Astrocyte (in vitro differentiated cells and primary cell): ENCODE results near the gene ICAM5. TPM values are rescaled to one million over a fixed set of nuclear protein-coding genes. Genes with fewer than 3 reads are reported as not detected.

Experiments used
- DNase-seq: peaks from one replicate; pipeline ENCODE4 v3.0.0-alpha.2; 2010; ENCODE audit warnings: low read depth
- FAIRE-seq: peaks from 2 replicates; lab custom pipeline; 2011; peaks lifted over from hg19 to GRCh38; lab: Jason Lieb, UNC
- H2AFZ ChIP-seq: 2 replicates; pipeline ENCODE4 v1.6.0; 2012; ENCODE audit warnings: low read depth, low read length, inconsistent platforms
- H3K27ac ChIP-seq: 2 replicates; pipeline ENCODE4 v1.5.1; 2011; ENCODE audit warnings: low read depth, low read length, inconsistent platforms
- H3K27me3 ChIP-seq: 2 replicates; pipeline ENCODE4 v1.6.0; 2011; ENCODE audit warnings: low read length, inconsistent platforms; ENCODE audit not compliant: insufficient read depth
- H3K36me3 ChIP-seq: 2 replicates; pipeline ENCODE4 v1.5.1; 2011; ENCODE audit warnings: low read length, inconsistent platforms; ENCODE audit not compliant: insufficient read depth
- H3K4me1 ChIP-seq: 2 replicates; pipeline ENCODE4 v1.5.1; 2011; ENCODE audit warnings: low read length, inconsistent platforms; ENCODE audit not compliant: insufficient read depth
- H3K4me2 ChIP-seq: 2 replicates; pipeline ENCODE4 v1.6.0; 2012; ENCODE audit warnings: low read length, inconsistent platforms
- H3K4me3 ChIP-seq: 2 replicates; pipeline ENCODE4 v1.5.1; 2011; ENCODE audit warnings: low read depth, mild to moderate bottlenecking, low read length, inconsistent platforms; ENCODE audit not compliant: insufficient read depth
- H3K79me2 ChIP-seq: 2 replicates; pipeline ENCODE4 v1.6.0; 2012; ENCODE audit warnings: mild to moderate bottlenecking, low read length, inconsistent platforms; ENCODE audit not compliant: insufficient read depth
- H3K9ac ChIP-seq: 2 replicates; pipeline ENCODE4 v1.6.0; 2012; ENCODE audit warnings: mild to moderate bottlenecking, low read length, inconsistent platforms
- H3K9me3 ChIP-seq: 2 replicates; pipeline ENCODE4 v1.5.1; 2012; ENCODE audit warnings: low read depth, mild to moderate bottlenecking, low read length, inconsistent platforms; ENCODE audit not compliant: insufficient read depth
- H4K20me1 ChIP-seq: 2 replicates; pipeline ENCODE4 v1.6.0; 2012; ENCODE audit warnings: low read length, inconsistent platforms; ENCODE audit not compliant: insufficient read depth
- H3K27ac Mint-ChIP-seq: one replicate; pipeline ENCODE4 v1.8.0; 2021; ENCODE audit warnings: mild to moderate bottlenecking, mixed read lengths; ENCODE audit not compliant: unreplicated experiment
- H3K27me3 Mint-ChIP-seq: one replicate; pipeline ENCODE4 v1.8.0; 2021; ENCODE audit warnings: low read depth, mixed read lengths; ENCODE audit not compliant: unreplicated experiment
- H3K36me3 Mint-ChIP-seq: one replicate; pipeline ENCODE4 v1.8.0; 2021; ENCODE audit warnings: low read depth, mixed read lengths; ENCODE audit not compliant: unreplicated experiment
- H3K4me1 Mint-ChIP-seq: one replicate; pipeline ENCODE4 v1.8.0; 2021; ENCODE audit warnings: low read depth, mixed read lengths; ENCODE audit not compliant: unreplicated experiment
- H3K4me3 Mint-ChIP-seq: one replicate; pipeline ENCODE4 v1.8.0; 2021; ENCODE audit warnings: mild to moderate bottlenecking, moderate library complexity, mixed read lengths; ENCODE audit not compliant: unreplicated experiment
- H3K9me3 Mint-ChIP-seq: one replicate; pipeline ENCODE4 v1.8.0; 2021; ENCODE audit warnings: mild to moderate bottlenecking, mixed read lengths; ENCODE audit not compliant: unreplicated experiment
- CTCF ChIP-seq: IDR thresholded peaks from 2 replicates; pipeline ENCODE4 v1.5.1; 2011; ENCODE audit warnings: low read depth, mild to moderate bottlenecking, inconsistent platforms, low read length, moderate library complexity; ENCODE audit not compliant: insufficient read depth
- EZH2 ChIP-seq: IDR thresholded peaks from 2 replicates; pipeline ENCODE4 v1.6.1; 2012; ENCODE audit warnings: mild to moderate bottlenecking, low read length, inconsistent platforms; ENCODE audit not compliant: insufficient read depth
- total RNA-seq: library from RNA; stranded (reverse); gene quantifications from 2 replicates; pipeline ENCODE4 v1.2.1, GENCODE V29; 2021

ICAM5 gene
- total RNA-seq, 1 donor from 2014 or later, result 0.07 TPM

GRCh38 chr19:10256551-10256950 lies 33.2 kb upstream of the ICAM5 start:
- Histone ChIP-seq H3K9me3 (no peaks in the 10 kb centered on the region), H3K4me3 (no peak overlapping the region), H3K4me1 (peaks cover 20% of the 10 kb centered on the region), H3K79me2 (peaks cover 23% of the 10 kb centered on the region), H3K4me2 (no peak overlapping the region), H4K20me1 (peaks cover 14% of the 10 kb centered on the region), H3K36me3 (peaks cover 14% of the 10 kb centered on the region), H3K27me3 (no peaks in the 10 kb centered on the region), H3K9ac (no peak overlapping the region), H2AFZ (no peak overlapping the region), H3K27ac (no peak overlapping the region)
- no peak for TF ChIP-seq EZH2
- TF ChIP-seq CTCF, result no peak
- H3K4me3 Mint-ChIP-seq, result no peak overlapping the region
- no peaks in the 10 kb centered on the region for H3K27me3 Mint-ChIP-seq
- peaks cover 4% of the 10 kb centered on the region for H3K4me1 Mint-ChIP-seq
- FAIRE-seq (no peak), DNase-seq (no peak)
- no peak overlapping the region for H3K27ac Mint-ChIP-seq
- H3K9me3 Mint-ChIP-seq, result no peaks in the 10 kb centered on the region
- H3K36me3 Mint-ChIP-seq, result peaks cover 31% of the 10 kb centered on the region

DNA sequence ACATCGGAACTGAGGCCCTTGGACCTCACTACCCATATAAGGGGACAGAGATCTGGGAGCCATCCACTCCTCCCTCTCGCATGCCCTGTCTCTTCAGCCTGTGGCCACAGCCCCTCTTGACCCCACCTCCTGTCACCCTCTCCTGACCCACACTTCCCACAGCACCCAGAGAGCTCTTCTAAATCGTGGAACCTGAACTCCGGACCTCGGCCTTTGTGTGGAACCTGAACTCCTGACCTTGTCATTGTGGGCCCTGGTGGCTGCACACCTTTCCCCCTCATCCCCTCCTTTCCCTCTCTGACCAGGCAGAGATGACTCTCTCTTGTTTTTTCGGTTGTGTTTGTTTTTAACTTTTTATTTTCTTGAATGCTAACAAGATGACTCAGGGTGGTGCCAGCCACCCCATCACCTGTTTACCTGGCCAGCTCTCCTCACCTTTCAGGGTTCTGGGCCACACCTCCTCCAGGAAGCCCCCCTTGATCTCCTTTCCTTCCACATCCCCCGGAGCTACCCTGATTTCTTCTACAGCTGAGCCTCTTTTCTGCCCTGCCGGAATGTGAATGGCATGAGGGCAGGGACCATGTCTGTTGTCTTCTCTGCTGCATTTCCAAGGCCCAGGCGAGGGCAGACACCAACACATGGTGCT lies 32.7 kb upstream of the ICAM5 start:
- Mint-ChIP-seq H3K4me3 (no peak overlapping the region), H3K36me3 (peaks cover 31% of the 10 kb centered on the region), H3K4me1 (peaks cover 4% of the 10 kb centered on the region), H3K9me3 (no peaks in the 10 kb centered on the region), H3K27me3 (no peaks in the 10 kb centered on the region), H3K27ac (peak overlapping the region; percentile 85)
- FAIRE-seq (no peak), DNase-seq (no peak)
- peaks cover 20% of the 10 kb centered on the region for H3K4me1 ChIP-seq
- no peak overlapping the region for H3K27ac ChIP-seq
- peaks cover 14% of the 10 kb centered on the region for H3K36me3 ChIP-seq
- no peak overlapping the region for H3K4me2 ChIP-seq
- H3K9ac ChIP-seq, result no peak overlapping the region
- no peaks in the 10 kb centered on the region for H3K27me3 ChIP-seq
- no peak overlapping the region for H2AFZ ChIP-seq
- H3K9me3 ChIP-seq, result no peaks in the 10 kb centered on the region
- H4K20me1 ChIP-seq, result peaks cover 14% of the 10 kb centered on the region
- H3K79me2 ChIP-seq, result peaks cover 23% of the 10 kb centered on the region
- TF ChIP-seq EZH2 (no peak), CTCF (no peak)
- H3K4me3 ChIP-seq, result no peak overlapping the region

- FAIRE-seq (no peak), DNase-seq (no peak)
- peaks cover 13% of the 10 kb centered on the region for H3K79me2 ChIP-seq
- H3K4me3 ChIP-seq, result no peak overlapping the region
- no peaks in the 10 kb centered on the region for H3K9me3 ChIP-seq
- H3K36me3 ChIP-seq, result peaks cover 14% of the 10 kb centered on the region
- H4K20me1 ChIP-seq, result peaks cover 14% of the 10 kb centered on the region
- no peak overlapping the region for H2AFZ ChIP-seq
- TF ChIP-seq CTCF (no peak), EZH2 (no peak)
- Mint-ChIP-seq H3K27me3 (no peaks in the 10 kb centered on the region), H3K36me3 (peaks cover 31% of the 10 kb centered on the region), H3K9me3 (no peaks in the 10 kb centered on the region), H3K4me1 (peaks cover 4% of the 10 kb centered on the region), H3K4me3 (no peak overlapping the region), H3K27ac (no peak overlapping the region)
- no peak overlapping the region for H3K4me2 ChIP-seq
- no peak overlapping the region for H3K27ac ChIP-seq
- peaks cover 11% of the 10 kb centered on the region for H3K4me1 ChIP-seq
- no peaks in the 10 kb centered on the region for H3K27me3 ChIP-seq
- H3K9ac ChIP-seq, result no peak overlapping the region
Measured at GRCh38 chr19:10258080-10258710, 31.6 kb upstream of the ICAM5 start.
